Measurements from ENCODE around the gene SLC22A15.

GRCh38 chr1:115991909-115992308, 15.6 kb downstream of the SLC22A15 start:
- TF ChIP-seq EZH2 (IDR thresholded peaks at IDR 0.05; ENCODE audit: insufficient read depth, poor library complexity, severe bottlenecking) (no peak), EZH2phosphoT487 (IDR thresholded peaks at IDR 0.05; ENCODE audit: insufficient read depth, low read depth) (no peak)

All from GM23248 (cell line).